Natural killer cell (primary cell): Measurements from ENCODE around the gene PKN3. TPM values are rescaled to one million over a fixed set of nuclear protein-coding genes. Genes with fewer than 3 reads are reported as not detected.

Source experiments
- ATAC-seq, 3 donors: fragments of 150-1000 bp in 2 of 3; fragments of 200-7000 bp in 1 of 3; cut with Tn5 transposase; 1 replicate in 1 of 3; 2 replicates in 2 of 3; pipeline ENCODE4 v1.10.0; 2021; ENCODE audit warnings: mild to moderate bottlenecking in 2 of 3, moderate library complexity in 2 of 3
- DNase-seq, 2 donors: peaks; one replicate each; pipeline versions ENCODE4 v3.0.0 to v3.0.0-alpha.2; 2013 to 2021; ENCODE audit warnings: mixed read lengths in 1 of 2
- H3K27ac ChIP-seq: one replicate; pipeline ENCODE4 v1.5.1; 2013; ENCODE audit warnings: mild to moderate bottlenecking, low read length
- H3K27me3 ChIP-seq: one replicate; pipeline ENCODE4 v1.6.1; 2013; ENCODE audit warnings: low read length; ENCODE audit not compliant: control insufficient read depth, insufficient read depth
- H3K36me3 ChIP-seq: one replicate; pipeline ENCODE4 v1.6.1; 2013; ENCODE audit warnings: low read length; ENCODE audit not compliant: control insufficient read depth, insufficient read depth
- H3K4me1 ChIP-seq: one replicate; pipeline ENCODE4 v1.6.1; 2013; ENCODE audit warnings: low read length; ENCODE audit not compliant: control insufficient read depth, insufficient read depth
- H3K4me3 ChIP-seq: one replicate; pipeline ENCODE4 v1.5.1; 2013; ENCODE audit warnings: low read length
- H3K9me3 ChIP-seq: one replicate; pipeline ENCODE4 v1.6.1; 2013; ENCODE audit warnings: low read length; ENCODE audit not compliant: control insufficient read depth, insufficient read depth
- H3K27ac Mint-ChIP-seq, 2 donors: one replicate each; pipeline ENCODE4 v1.8.0; 2022; ENCODE audit warnings: mild to moderate bottlenecking in 2 of 2, mixed read lengths in 2 of 2, moderate library complexity in 1 of 2
- H3K27me3 Mint-ChIP-seq, 2 donors: one replicate each; pipeline ENCODE4 v1.8.0; 2022; ENCODE audit warnings: low read depth in 2 of 2, mixed read lengths in 2 of 2
- H3K36me3 Mint-ChIP-seq: one replicate; pipeline ENCODE4 v1.8.0; 2022; ENCODE audit warnings: mixed read lengths
- H3K4me1 Mint-ChIP-seq, 2 donors: one replicate each; pipeline ENCODE4 v1.8.0; 2022; ENCODE audit warnings: mixed read lengths in 2 of 2
- H3K4me3 Mint-ChIP-seq: one replicate; pipeline ENCODE4 v1.8.0; 2022; ENCODE audit warnings: mild to moderate bottlenecking, moderate library complexity, mixed read lengths
- H3K9me3 Mint-ChIP-seq, 2 donors: one replicate each; pipeline ENCODE4 v1.8.0; 2022; ENCODE audit warnings: mixed read lengths in 2 of 2
- CTCF ChIP-seq: fragments of 200-600 bp; IDR thresholded peaks from one replicate; pipeline ENCODE4 v1.8.0; 2022; ENCODE audit warnings: antibody characterized with exemption
- WGBS: methylation state at CpG from one replicate; pipeline ENCODE4 v1.1.7; 2013; ENCODE audit warnings: missing lambda C conversion rate; ENCODE audit not compliant: insufficient coverage; 5-methylcytosine and 5-hydroxymethylcytosine counted together
- intact Hi-C: fragments of 100-400 bp; cut with micrococcal nuclease; formaldehyde crosslinking; loops from one replicate; pipeline ENCODE4 v1.14.2; 2022
- total RNA-seq, 4 donors: library from RNA; stranded (reverse); fragments of 120-200 nt in 1 of 4; gene quantifications; one replicate each; pipeline versions ENCODE4 v1.2.3 to v1.2.4, GENCODE V29; 2013 to 2022

PKN3 gene
- total RNA-seq, 3 donors from 2014 or later (not counting 1 experiment from before 2014, with no cell fraction given) = 3.6 to 4.5 (median 3.9) TPM

- Mint-ChIP-seq H3K27ac (no peak overlapping the region), H3K36me3 (no peaks in the 10 kb centered on the region), H3K4me1 (peaks cover 5 to 13% of the 10 kb centered on the region in 2 donors), H3K27me3 (no peaks in the 10 kb centered on the region), H3K4me3 (peak overlapping the region; percentile 4), H3K9me3 (no peaks in the 10 kb centered on the region)
- Histone ChIP-seq H3K4me1 (peaks cover 19% of the 10 kb centered on the region), H3K36me3 (no peaks in the 10 kb centered on the region), H3K4me3 (no peak overlapping the region), H3K9me3 (no peaks in the 10 kb centered on the region), H3K27ac (no peak overlapping the region), H3K27me3 (no peaks in the 10 kb centered on the region)
- 95% methylated on average over 36 of the region's 36 CpGs for WGBS
- intact Hi-C loops = no loop called here
- DNase-seq (no peak), ATAC-seq (no peak)
- TF ChIP-seq CTCF = no peak
Observed at GRCh38 chr9:128705051-128705965, 3.0 kb downstream of the PKN3 start.

- no peak for TF ChIP-seq CTCF
- Histone ChIP-seq H3K9me3 (no peaks in the 10 kb centered on the region), H3K4me3 (no peak overlapping the region), H3K36me3 (no peaks in the 10 kb centered on the region), H3K27me3 (no peaks in the 10 kb centered on the region), H3K4me1 (peaks cover 19% of the 10 kb centered on the region), H3K27ac (no peak overlapping the region)
- DNase-seq (no peak), ATAC-seq (no peak)
- WGBS = 100% methylated on average over 1 of the region's 1 CpG
- intact Hi-C loops = no loop called here
- Mint-ChIP-seq H3K4me3 (no peak overlapping the region), H3K4me1 (peaks cover 5 to 13% of the 10 kb centered on the region in 2 donors), H3K27ac (no peak overlapping the region), H3K9me3 (no peaks in the 10 kb centered on the region), H3K27me3 (no peaks in the 10 kb centered on the region), H3K36me3 (no peaks in the 10 kb centered on the region)
Observed at GRCh38 chr9:128706045-128706444, 3.7 kb downstream of the PKN3 start.

GRCh38 chr9:128706671-128707381 lies 4.5 kb downstream of the PKN3 start:
- intact Hi-C loops = no loop called here
- no peak for TF ChIP-seq CTCF
- Mint-ChIP-seq H3K4me3 (no peak overlapping the region), H3K9me3 (no peaks in the 10 kb centered on the region), H3K36me3 (no peaks in the 10 kb centered on the region), H3K4me1 (peaks cover 5 to 13% of the 10 kb centered on the region in 2 donors), H3K27ac (no peak overlapping the region), H3K27me3 (no peaks in the 10 kb centered on the region)
- H3K4me3 ChIP-seq = no peak overlapping the region
- H3K9me3 ChIP-seq = no peaks in the 10 kb centered on the region
- H3K27ac ChIP-seq = no peak overlapping the region
- 93% methylated on average over 23 of the region's 23 CpGs for WGBS
- DNase-seq = no peak
- ATAC-seq = no peak
- peaks cover 14% of the 10 kb centered on the region for H3K4me1 ChIP-seq
- no peaks in the 10 kb centered on the region for H3K36me3 ChIP-seq
- no peaks in the 10 kb centered on the region for H3K27me3 ChIP-seq
